BE2C (cell line): ENCODE results near the gene CCRL2.

ENCODE experiments used
- DNase-seq: peaks from one replicate; pipeline ENCODE4 v3.0.0-alpha.2; 2020
- H3K27me3 ChIP-seq: fragments of 250-450 bp; sonication (Bioruptor Pico); 2 replicates; pipeline ENCODE4 v1.5.1; 2020; ENCODE audit warnings: mild to moderate bottlenecking
- H3K36me3 ChIP-seq: fragments of 250-450 bp; sonication (Bioruptor Pico); 2 replicates; pipeline ENCODE4 v1.5.1; 2020; ENCODE audit warnings: mild to moderate bottlenecking
- H3K4me1 ChIP-seq: fragments of 250-450 bp; sonication (Bioruptor Pico); 2 replicates; pipeline ENCODE4 v1.5.1; 2020
- H3K4me3 ChIP-seq: 2 replicates; pipeline ENCODE4 v1.5.1; 2011; ENCODE audit warnings: low read depth, low read length
- H3K9me3 ChIP-seq: fragments of 250-450 bp; sonication (Bioruptor Pico); 2 replicates; pipeline ENCODE4 v1.5.1; 2020
- TF ChIP-seq, protein P1 (sequence below): IDR thresholded peaks from 2 replicates; pipeline ENCODE4 v1.5.1; 2012; ENCODE audit warnings: mild to moderate bottlenecking, low read depth, low read length

CCRL2 gene

DNA sequence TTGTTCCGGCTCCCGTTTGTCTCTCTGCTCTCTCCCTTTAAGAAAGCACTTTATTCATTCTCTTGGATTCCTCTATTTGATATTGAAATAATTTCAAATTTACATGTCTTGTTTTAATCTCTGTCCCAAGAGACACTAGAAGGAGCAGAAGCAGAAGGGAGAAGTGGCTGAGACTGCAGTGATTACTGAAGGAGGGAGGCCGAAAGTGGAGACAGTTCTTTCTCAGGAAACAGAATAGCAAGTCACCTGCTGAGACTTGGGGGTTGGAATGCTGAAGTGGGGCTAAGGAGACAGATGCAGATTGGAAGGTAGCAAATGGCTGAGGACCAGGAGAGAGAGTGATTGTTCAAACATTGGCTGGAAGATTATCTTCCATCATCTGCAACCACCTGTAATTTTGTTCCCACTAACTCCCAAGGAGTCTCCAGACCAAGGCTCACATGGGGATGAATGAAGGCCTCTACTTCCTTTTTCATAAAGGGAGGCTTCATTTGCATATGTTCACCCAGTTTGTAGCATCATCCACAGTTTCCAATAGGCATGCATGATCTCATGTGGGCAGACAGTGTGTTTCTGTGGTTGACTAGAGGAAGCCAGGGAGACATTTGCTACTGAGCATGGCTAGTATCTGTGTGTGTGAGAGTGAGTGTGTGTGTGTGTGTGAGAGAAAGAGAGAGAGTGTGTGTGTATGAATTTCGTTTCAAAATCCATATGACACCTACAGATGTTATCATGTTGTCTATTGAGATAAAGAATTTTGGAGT lies 33.7 kb downstream of the CCRL2 start:
- no peaks in the 10 kb centered on the region for H3K9me3 ChIP-seq
- H3K36me3 ChIP-seq: no peaks in the 10 kb centered on the region
- no peaks in the 10 kb centered on the region for H3K4me1 ChIP-seq
- no peak overlapping the region for H3K4me3 ChIP-seq
- H3K27me3 ChIP-seq: no peaks in the 10 kb centered on the region
- TF ChIP-seq, protein P1, sequence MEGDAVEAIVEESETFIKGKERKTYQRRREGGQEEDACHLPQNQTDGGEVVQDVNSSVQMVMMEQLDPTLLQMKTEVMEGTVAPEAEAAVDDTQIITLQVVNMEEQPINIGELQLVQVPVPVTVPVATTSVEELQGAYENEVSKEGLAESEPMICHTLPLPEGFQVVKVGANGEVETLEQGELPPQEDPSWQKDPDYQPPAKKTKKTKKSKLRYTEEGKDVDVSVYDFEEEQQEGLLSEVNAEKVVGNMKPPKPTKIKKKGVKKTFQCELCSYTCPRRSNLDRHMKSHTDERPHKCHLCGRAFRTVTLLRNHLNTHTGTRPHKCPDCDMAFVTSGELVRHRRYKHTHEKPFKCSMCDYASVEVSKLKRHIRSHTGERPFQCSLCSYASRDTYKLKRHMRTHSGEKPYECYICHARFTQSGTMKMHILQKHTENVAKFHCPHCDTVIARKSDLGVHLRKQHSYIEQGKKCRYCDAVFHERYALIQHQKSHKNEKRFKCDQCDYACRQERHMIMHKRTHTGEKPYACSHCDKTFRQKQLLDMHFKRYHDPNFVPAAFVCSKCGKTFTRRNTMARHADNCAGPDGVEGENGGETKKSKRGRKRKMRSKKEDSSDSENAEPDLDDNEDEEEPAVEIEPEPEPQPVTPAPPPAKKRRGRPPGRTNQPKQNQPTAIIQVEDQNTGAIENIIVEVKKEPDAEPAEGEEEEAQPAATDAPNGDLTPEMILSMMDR: no peak
- DNase-seq: no peak

DNA sequence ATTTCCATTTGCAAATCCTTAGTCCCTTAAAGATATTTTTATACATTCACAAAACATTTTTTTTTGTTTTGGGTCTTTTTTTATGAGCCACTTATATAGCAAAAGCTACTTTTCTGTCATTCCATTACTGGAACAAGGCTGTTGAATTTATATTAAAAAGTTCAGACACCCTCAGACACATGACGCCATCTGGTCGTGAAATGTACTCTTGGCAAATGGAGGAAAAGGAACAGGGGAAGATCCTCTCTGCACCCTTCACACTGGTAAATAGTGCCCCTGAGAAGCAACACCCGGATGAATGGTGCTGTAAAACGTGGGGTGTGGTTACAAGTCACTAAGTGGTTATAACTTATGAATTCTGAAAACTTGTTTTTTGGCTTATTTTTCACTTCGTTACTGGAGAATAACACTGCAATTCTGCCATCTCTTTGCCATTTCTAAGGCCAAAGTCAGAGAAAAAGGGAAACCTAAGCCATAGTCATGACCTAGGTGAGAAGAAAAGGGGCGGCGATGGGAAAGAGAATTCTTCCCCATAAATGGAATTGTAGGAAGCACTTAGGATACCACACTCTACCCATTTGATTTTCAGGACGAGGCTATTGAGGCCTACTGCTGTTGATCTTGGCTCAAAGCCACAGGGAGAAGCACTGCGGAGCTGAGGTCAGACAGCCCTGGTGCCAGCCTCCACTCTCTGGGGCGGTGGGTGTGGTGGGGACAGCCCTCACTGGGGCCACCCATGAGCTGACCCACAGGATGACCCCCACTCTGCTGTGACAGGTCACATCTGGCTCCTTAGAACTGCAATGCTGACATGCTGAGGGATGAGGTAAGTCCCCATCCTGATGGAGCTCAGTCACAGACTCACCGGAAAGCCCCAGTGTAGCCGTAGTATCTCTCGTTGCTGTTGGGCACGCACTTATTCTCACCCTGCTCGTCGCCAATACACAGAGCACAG lies 35.8 kb downstream of the CCRL2 start:
- peak; percentile 36 for DNase-seq
- H3K9me3 ChIP-seq: no peaks in the 10 kb centered on the region
- TF ChIP-seq, protein P1: peak; percentile 66
- no peaks in the 10 kb centered on the region for H3K4me1 ChIP-seq
- H3K4me3 ChIP-seq: no peak overlapping the region
- H3K27me3 ChIP-seq: no peaks in the 10 kb centered on the region
- no peaks in the 10 kb centered on the region for H3K36me3 ChIP-seq

DNA sequence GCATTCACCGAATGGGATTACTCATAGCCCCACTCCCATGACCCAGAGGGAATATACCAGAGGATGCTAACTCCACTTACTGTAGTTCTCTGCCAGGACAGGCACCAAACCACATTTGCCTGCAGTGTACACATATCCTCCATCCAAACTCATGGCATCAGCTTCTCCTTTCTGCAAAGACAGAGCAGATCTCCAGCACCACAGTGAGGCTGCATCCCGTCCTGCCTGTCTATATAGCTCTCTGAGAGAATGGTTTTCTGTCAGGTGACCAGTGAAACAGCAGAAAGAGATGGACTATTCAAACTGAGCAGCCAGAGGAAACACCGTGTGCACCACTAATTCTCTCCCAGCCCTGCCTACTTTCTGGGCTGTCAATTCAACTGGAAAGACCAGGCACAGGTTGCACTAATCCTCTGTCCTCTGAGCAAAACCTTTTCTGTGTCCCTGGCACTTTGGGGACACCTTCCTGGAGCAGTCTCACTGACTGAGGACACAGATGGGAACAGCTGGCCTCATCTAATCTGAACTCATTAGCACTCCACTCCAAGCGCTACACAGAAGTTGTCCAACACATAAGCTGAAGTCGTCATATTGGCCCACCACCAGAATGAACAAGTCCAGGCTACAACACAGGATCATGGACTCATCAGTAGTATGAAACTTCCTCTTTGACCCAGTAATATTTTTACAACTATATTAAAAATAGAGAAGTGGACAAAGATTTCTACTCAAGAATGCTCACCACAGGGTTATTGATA lies 40.3 kb downstream of the CCRL2 start:
- Histone ChIP-seq H3K36me3 (no peaks in the 10 kb centered on the region), H3K4me1 (no peaks in the 10 kb centered on the region)
- DNase-seq: no peak

DNA sequence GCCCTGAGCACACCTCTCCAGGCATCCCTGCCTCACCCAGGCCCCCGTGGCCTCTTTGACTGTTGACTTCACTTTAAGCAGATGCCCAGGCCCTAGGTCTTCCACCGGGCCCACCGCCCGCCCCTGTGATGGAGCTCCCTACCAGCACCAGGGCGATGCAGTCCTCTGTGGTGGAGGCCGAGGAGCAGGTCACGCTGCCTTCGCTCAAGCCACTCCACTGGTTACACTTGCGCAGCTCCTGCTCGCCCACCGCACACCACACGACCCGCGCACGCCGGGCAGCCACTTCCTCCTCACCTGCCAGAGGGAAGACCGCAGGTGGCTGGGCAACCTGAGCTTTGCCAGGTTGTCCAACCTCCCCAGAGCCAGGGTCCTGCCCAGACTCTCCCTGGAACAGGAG lies 41.7 kb downstream of the CCRL2 start:
- no peaks in the 10 kb centered on the region for H3K27me3 ChIP-seq
- no peak for DNase-seq

More for the DNA sequence above, 40.3 kb downstream of the CCRL2 start:
- no peaks in the 10 kb centered on the region for H3K9me3 ChIP-seq
- H3K4me3 ChIP-seq: no peak overlapping the region
- H3K27me3 ChIP-seq: no peaks in the 10 kb centered on the region
- TF ChIP-seq, protein P1: no peak

DNA sequence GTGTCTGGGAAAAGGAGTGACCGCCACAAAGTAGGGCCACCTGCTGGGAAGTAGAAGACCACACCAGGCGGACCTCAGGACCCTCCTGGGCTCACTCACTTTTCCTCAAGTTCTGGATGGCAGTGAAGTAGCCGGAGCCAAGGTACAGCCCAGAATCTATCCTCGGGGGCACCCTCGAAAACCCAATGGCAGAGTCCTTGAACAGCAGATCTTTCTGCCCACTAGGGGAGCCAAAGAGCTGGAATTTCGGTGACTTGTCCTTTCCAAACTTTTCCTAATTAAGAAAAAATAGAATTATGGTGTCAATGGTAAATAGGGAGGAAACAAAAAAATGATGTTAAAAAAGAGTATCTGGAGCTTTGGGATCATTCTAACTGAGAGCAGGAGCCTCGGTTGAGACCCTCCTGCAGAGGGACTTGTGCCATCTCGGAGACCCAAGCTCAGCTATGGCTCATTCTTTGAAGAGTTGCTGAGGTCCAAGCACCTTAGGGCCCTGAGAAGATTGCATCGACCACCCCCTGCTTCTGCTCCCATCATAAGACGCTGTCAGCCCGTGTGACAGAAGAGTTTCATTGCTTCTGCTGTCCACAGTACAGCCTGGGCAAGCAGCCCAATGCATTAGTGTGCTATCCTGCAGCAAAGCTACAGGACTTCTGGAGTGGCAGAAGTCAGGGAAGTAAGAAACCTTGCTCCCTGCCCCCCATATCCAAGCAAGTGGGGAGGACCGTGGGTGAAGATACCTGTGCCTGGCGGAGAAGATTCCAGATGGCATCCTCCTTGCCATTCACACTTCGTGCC lies 42.9 kb downstream of the CCRL2 start:
- peak; percentile 24 for DNase-seq
- no peak overlapping the region for H3K4me3 ChIP-seq
- H3K36me3 ChIP-seq: no peaks in the 10 kb centered on the region
- H3K4me1 ChIP-seq: no peaks in the 10 kb centered on the region
- H3K27me3 ChIP-seq: no peaks in the 10 kb centered on the region
- no peaks in the 10 kb centered on the region for H3K9me3 ChIP-seq
- TF ChIP-seq, protein P1: peak; percentile 58

More for the DNA sequence above, 41.7 kb downstream of the CCRL2 start:
- H3K4me3 ChIP-seq: no peak overlapping the region
- H3K9me3 ChIP-seq: no peaks in the 10 kb centered on the region
- H3K4me1 ChIP-seq: no peaks in the 10 kb centered on the region
- no peaks in the 10 kb centered on the region for H3K36me3 ChIP-seq
- TF ChIP-seq, protein P1: no peak
